Mucosa of descending colon (tissue), 3 donors: Measurements from ENCODE around the gene CLSTN2. TPM values are rescaled to one million over a fixed set of nuclear protein-coding genes. Genes with fewer than 3 reads are reported as not detected.

Experiments
- ATAC-seq: fragments of 200-7000 bp; cut with Tn5 transposase; one replicate; pipeline ENCODE4 v1.9.1; 2020; ENCODE audit warnings: mild to moderate bottlenecking, moderate library complexity
- DNase-seq, 3 donors: peaks; one replicate each; pipeline ENCODE4 v3.0.0-alpha.2; 2020
- H3K36me3 ChIP-seq: fragments of 200-600 bp; one replicate; pipeline ENCODE4 v1.8.0; 2021; ENCODE audit warnings: low read depth, mild to moderate bottlenecking
- H3K4me1 ChIP-seq: fragments of 200-600 bp; one replicate; pipeline ENCODE4 v1.8.0; 2021; ENCODE audit warnings: low read depth, mild to moderate bottlenecking
- H3K4me3 ChIP-seq: fragments of 200-600 bp; one replicate; pipeline ENCODE4 v1.8.0; 2021; ENCODE audit warnings: mild to moderate bottlenecking
- H3K9me3 ChIP-seq: fragments of 200-600 bp; one replicate; pipeline ENCODE4 v1.8.0; 2021; ENCODE audit warnings: mild to moderate bottlenecking
- CTCF ChIP-seq: fragments of 200-600 bp; IDR thresholded peaks from one replicate; pipeline ENCODE4 v1.8.0; 2022; ENCODE audit warnings: antibody characterized with exemption, mild to moderate bottlenecking
- intact Hi-C, 2 donors: fragments of 100-400 bp; cut with DNase I in 1 of 2; cut with micrococcal nuclease in 1 of 2; formaldehyde crosslinking; loops; one replicate each; pipeline versions ENCODE4 v1.11.0 to v1.11.1; 2022; cut with DNase I, micrococcal nuclease
- total RNA-seq, 3 donors: library from RNA; stranded (reverse); fragmentation: NEBNext Ultra II Directional in 2 of 3; extraction: Animal tissue kit (Norgen Biotek cat#: 25700) in 2 of 3; gene quantifications; one replicate each; pipeline versions ENCODE4 v1.2.1 to v1.2.4, GENCODE V29; 2021 to 2023
- donor health status: DM: no; HTN: no; CAD: no; lungs with moderate emphysema.
- donor health status: DM: no; HTN: no; CAD: no.
- donor health status: DM: no; HTN: yes; CAD: no.

The CLSTN2 gene
- total RNA-seq, 3 donors from 2014 or later: 0.90 to 5.3 (median 2.5) TPM

GRCh38 chr3:140455521-140456214 is 520.7 kb downstream of the CLSTN2 start:
- no peaks in the 10 kb centered on the region for H3K4me1 ChIP-seq
- ATAC-seq (no peak), DNase-seq (no peak)
- H3K36me3 ChIP-seq: no peaks in the 10 kb centered on the region
- intact Hi-C loops: no loop called here
- no peak for TF ChIP-seq CTCF
- no peak overlapping the region for H3K4me3 ChIP-seq
- no peaks in the 10 kb centered on the region for H3K9me3 ChIP-seq

DNA sequence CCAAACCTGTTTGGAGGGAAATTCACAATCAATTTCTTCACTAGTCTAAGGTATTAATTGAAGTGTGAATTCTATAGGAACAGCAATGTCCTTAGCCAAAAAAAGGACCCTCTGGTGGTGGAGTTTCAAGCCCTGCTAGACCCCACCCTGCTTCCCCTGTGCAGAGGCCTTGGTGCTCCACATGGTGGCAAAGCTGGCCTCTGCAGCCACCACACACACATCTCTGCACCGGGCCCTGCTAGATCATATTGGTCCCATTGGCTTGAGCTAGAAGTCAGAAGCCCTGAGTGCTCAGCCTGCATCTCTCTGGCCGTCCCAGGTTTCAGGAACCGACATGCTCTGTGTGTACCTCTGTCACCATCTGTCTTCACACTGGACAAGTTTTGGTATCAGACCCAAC is 522.0 kb downstream of the CLSTN2 start:
- no peak for TF ChIP-seq CTCF
- no peak overlapping the region for H3K4me3 ChIP-seq
- no peak for ATAC-seq
- H3K9me3 ChIP-seq: no peaks in the 10 kb centered on the region
- DNase-seq: no peak
- no peaks in the 10 kb centered on the region for H3K36me3 ChIP-seq
- H3K4me1 ChIP-seq: no peaks in the 10 kb centered on the region
- intact Hi-C loops: no loop called here

DNA sequence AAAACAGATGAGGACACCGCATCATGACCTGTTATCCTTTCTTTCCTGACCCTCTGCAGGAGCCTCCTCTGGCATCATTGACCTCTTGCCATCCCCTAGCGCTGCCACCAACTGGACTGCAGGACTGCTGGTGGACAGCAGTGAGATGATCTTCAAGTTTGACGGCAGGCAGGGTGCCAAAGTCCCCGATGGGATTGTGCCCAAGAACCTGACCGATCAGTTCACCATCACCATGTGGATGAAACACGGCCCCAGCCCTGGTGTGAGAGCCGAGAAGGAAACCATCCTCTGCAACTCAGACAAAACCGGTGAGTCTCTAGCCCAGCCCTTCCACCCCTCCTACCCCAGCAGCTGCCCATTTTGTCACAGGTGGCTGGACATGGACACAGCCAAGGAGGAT is 524.5 kb downstream of the CLSTN2 start:
- no peak for TF ChIP-seq CTCF
- no peak for DNase-seq
- intact Hi-C loops: no loop called here
- H3K9me3 ChIP-seq: no peaks in the 10 kb centered on the region
- H3K4me1 ChIP-seq: no peaks in the 10 kb centered on the region
- H3K4me3 ChIP-seq: no peak overlapping the region
- ATAC-seq: no peak
- H3K36me3 ChIP-seq: no peaks in the 10 kb centered on the region

DNA sequence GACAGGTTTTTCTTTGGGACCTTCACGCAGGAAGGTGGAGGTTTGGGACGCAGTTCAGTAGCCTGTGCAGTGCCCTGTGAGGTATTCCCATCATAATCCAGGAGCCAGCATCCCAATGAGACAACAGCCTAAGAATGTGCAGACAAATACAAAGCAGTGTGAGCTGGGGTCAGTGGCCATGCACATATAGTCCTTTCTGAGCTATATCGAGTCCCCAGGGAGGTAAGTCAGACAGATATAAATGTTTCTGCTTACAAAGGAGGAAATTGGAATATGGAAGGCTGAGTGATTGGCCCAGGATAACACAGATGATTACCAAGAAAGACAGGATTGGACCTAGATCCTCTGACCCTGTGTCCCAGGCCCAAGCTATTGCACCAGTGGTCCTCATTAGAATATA is 526.3 kb downstream of the CLSTN2 start:
- Histone ChIP-seq H3K36me3 (no peaks in the 10 kb centered on the region), H3K4me1 (no peaks in the 10 kb centered on the region), H3K9me3 (no peaks in the 10 kb centered on the region), H3K4me3 (no peak overlapping the region)
- TF ChIP-seq CTCF: no peak
- intact Hi-C loops: no loop called here
- DNase-seq: no peak
- no peak for ATAC-seq

DNA sequence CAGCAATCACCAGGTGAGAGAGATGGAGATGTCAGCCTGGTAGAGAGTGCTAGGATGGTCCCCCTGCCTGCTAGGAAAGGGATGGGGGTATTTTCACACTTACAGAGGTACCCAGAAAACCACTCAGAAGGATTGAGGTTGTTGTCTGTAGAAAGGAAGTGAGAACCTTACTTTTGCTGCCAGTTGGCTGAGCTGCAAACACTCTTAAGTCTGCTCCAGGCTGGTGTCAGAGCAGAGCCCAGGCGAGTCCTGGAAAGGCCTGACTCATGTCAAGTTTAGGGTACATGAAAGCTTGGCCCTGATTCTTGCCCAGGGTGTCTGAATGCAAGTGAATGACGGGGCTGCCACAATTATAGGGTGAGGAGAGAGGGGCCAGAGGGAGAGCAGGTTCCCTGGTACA is 528.4 kb downstream of the CLSTN2 start:
- no peak overlapping the region for H3K4me3 ChIP-seq
- no peaks in the 10 kb centered on the region for H3K4me1 ChIP-seq
- ATAC-seq (no peak), DNase-seq (no peak)
- no peak for TF ChIP-seq CTCF
- no peaks in the 10 kb centered on the region for H3K36me3 ChIP-seq
- intact Hi-C loops: no loop called here
- no peaks in the 10 kb centered on the region for H3K9me3 ChIP-seq

GRCh38 chr3:140465988-140466387 is 531.0 kb downstream of the CLSTN2 start:
- no peak for DNase-seq
- intact Hi-C loops: no loop called here

More at GRCh38 chr3:140465988-140466387, 531.0 kb downstream of the CLSTN2 start:
- no peak for TF ChIP-seq CTCF
- no peak for ATAC-seq
- H3K36me3 ChIP-seq: no peaks in the 10 kb centered on the region
- no peaks in the 10 kb centered on the region for H3K4me1 ChIP-seq
- no peaks in the 10 kb centered on the region for H3K9me3 ChIP-seq
- H3K4me3 ChIP-seq: no peak overlapping the region
